IPS DF 6.9 (cell line): ENCODE data around the gene ATXN7.

Experiments
- DNase-seq: peaks from one replicate; pipeline ENCODE4 v3.0.0-alpha.2; 2013; ENCODE audit warnings: low read depth, low spot score
- H3K27ac ChIP-seq: one replicate; pipeline ENCODE4 v1.5.1; 2013; ENCODE audit warnings: low read length, control low read depth
- H3K27me3 ChIP-seq: 2 replicates; pipeline ENCODE4 v1.6.1; 2013; ENCODE audit warnings: mild to moderate bottlenecking, low read length; ENCODE audit not compliant: control insufficient read depth, insufficient read depth
- H3K36me3 ChIP-seq: 2 replicates; pipeline ENCODE4 v1.6.1; 2013; ENCODE audit warnings: low read length; ENCODE audit not compliant: control insufficient read depth, insufficient read depth
- H3K4me1 ChIP-seq: 2 replicates; pipeline ENCODE4 v1.6.1; 2013; ENCODE audit warnings: low read length; ENCODE audit not compliant: control insufficient read depth, insufficient read depth
- H3K4me3 ChIP-seq: 2 replicates; pipeline ENCODE4 v1.5.1; 2013; ENCODE audit warnings: mild to moderate bottlenecking, low read length
- H3K9me3 ChIP-seq: 2 replicates; pipeline ENCODE4 v1.6.1; 2013; ENCODE audit warnings: low read length, inconsistent platforms; ENCODE audit not compliant: control insufficient read depth, insufficient read depth
- WGBS: extraction: QIAGEN DNeasy Blood & Tissue Kit; methylation state at CpG from one replicate; pipeline ENCODE4 v1.1.7; 2013; ENCODE audit warnings: mixed read lengths, missing lambda C conversion rate; ENCODE audit not compliant: insufficient read length, insufficient coverage; 5-methylcytosine and 5-hydroxymethylcytosine counted together

The ATXN7 gene

GRCh38 chr3:64046996-64047594, 183.4 kb downstream of the ATXN7 start:
- WGBS, result no CpG with 5 or more reads among the region's 6 CpGs

GRCh38 chr3:64047787-64048186, 184.1 kb downstream of the ATXN7 start:
- H3K4me3 ChIP-seq, result no peak overlapping the region
- H3K4me1 ChIP-seq, result no peaks in the 10 kb centered on the region
- no peak overlapping the region for H3K27ac ChIP-seq
- WGBS, result no CpG with 5 or more reads among the region's 7 CpGs
- no peaks in the 10 kb centered on the region for H3K9me3 ChIP-seq
- H3K27me3 ChIP-seq, result no peaks in the 10 kb centered on the region
- no peak for DNase-seq
- no peaks in the 10 kb centered on the region for H3K36me3 ChIP-seq

More at GRCh38 chr3:64046996-64047594, 183.4 kb downstream of the ATXN7 start:
- H3K9me3 ChIP-seq, result no peaks in the 10 kb centered on the region
- H3K4me3 ChIP-seq, result no peak overlapping the region
- H3K27ac ChIP-seq, result no peak overlapping the region
- H3K4me1 ChIP-seq, result no peaks in the 10 kb centered on the region
- DNase-seq, result no peak
- H3K36me3 ChIP-seq, result no peaks in the 10 kb centered on the region
- H3K27me3 ChIP-seq, result no peaks in the 10 kb centered on the region

- no peak overlapping the region for H3K27ac ChIP-seq
- WGBS, result no CpG with 5 or more reads among the region's 3 CpGs
Observed at GRCh38 chr3:64048631-64049061, 185.0 kb downstream of the ATXN7 start.

GRCh38 chr3:64049136-64049535, 185.5 kb downstream of the ATXN7 start:
- H3K27me3 ChIP-seq, result no peaks in the 10 kb centered on the region
- H3K4me3 ChIP-seq, result no peak overlapping the region
- no peak overlapping the region for H3K27ac ChIP-seq
- no CpG with 5 or more reads among the region's 3 CpGs for WGBS
- H3K4me1 ChIP-seq, result no peaks in the 10 kb centered on the region
- no peaks in the 10 kb centered on the region for H3K36me3 ChIP-seq
- H3K9me3 ChIP-seq, result no peaks in the 10 kb centered on the region
- DNase-seq, result no peak

More at GRCh38 chr3:64048631-64049061, 185.0 kb downstream of the ATXN7 start:
- no peaks in the 10 kb centered on the region for H3K4me1 ChIP-seq
- H3K36me3 ChIP-seq, result no peaks in the 10 kb centered on the region
- H3K4me3 ChIP-seq, result no peak overlapping the region
- no peaks in the 10 kb centered on the region for H3K9me3 ChIP-seq
- DNase-seq, result no peak
- H3K27me3 ChIP-seq, result no peaks in the 10 kb centered on the region

- no CpG with 5 or more reads among the region's 4 CpGs for WGBS
- H3K27me3 ChIP-seq, result no peaks in the 10 kb centered on the region
- no peaks in the 10 kb centered on the region for H3K4me1 ChIP-seq
- no peak for DNase-seq
- H3K9me3 ChIP-seq, result no peaks in the 10 kb centered on the region
- no peak overlapping the region for H3K27ac ChIP-seq
- H3K36me3 ChIP-seq, result no peaks in the 10 kb centered on the region
- H3K4me3 ChIP-seq, result no peak overlapping the region
Observed at GRCh38 chr3:64049832-64050231, 186.2 kb downstream of the ATXN7 start.
